H1 (cell line): ENCODE data around the gene NSUN7. TPM values are rescaled to one million over a fixed set of nuclear protein-coding genes. Genes with fewer than 3 reads are reported as not detected.

Experiments
- CTCF ChIA-PET: fragments of 300-600 bp; sonication (Branson Sonifier 250); formaldehyde crosslinking; loops from one replicate; lab custom pipeline; 2021; ENCODE audit not compliant: partially characterized antibody; lab: Charles Lee
- POLR2A ChIA-PET: fragments of 300-600 bp; sonication (Branson Sonifier 250); formaldehyde crosslinking; loops from one replicate; lab custom pipeline; 2021; ENCODE audit warnings: inconsistent platforms; ENCODE audit not compliant: partially characterized antibody; lab: Charles Lee
- DNase-seq, 2 experiments: peaks; one replicate each; pipeline versions ENCODE4 v3.0.0 to v3.0.0-alpha.2; 2010 to 2022; ENCODE audit warnings: low spot score in 2 of 2, low read depth in 1 of 2, mixed read lengths in 1 of 2
- FAIRE-seq: peaks from 2 replicates; lab custom pipeline; 2011; peaks lifted over from hg19 to GRCh38; lab: Jason Lieb, UNC
- H2AFZ ChIP-seq: 2 replicates; pipeline ENCODE4 v1.8.1; 2012; ENCODE audit warnings: low read length, inconsistent platforms
- H2AK5ac ChIP-seq: 2 replicates; pipeline ENCODE4 v1.6.1; 2013; ENCODE audit warnings: low read depth, low read length
- H2BK120ac ChIP-seq: replicated peaks from 2 replicates; pipeline ENCODE3; 2013; ENCODE audit warnings: low read depth, low read length, inconsistent platforms
- H2BK12ac ChIP-seq: 2 replicates; pipeline ENCODE4 v1.6.1; 2013; ENCODE audit warnings: low read depth, low read length
- H2BK15ac ChIP-seq: 2 replicates; pipeline ENCODE4 v1.6.1; 2013; ENCODE audit warnings: low read length
- H2BK20ac ChIP-seq: 2 replicates; pipeline ENCODE4 v1.6.1; 2013; ENCODE audit warnings: low read length
- H2BK5ac ChIP-seq: 2 replicates; pipeline ENCODE4 v1.6.1; 2013; ENCODE audit warnings: low read depth, low read length
- H3K14ac ChIP-seq: 2 replicates; pipeline ENCODE4 v1.6.1; 2013; ENCODE audit warnings: inconsistent platforms; ENCODE audit not compliant: insufficient read length
- H3K18ac ChIP-seq: 2 replicates; pipeline ENCODE4 v1.6.1; 2013; ENCODE audit warnings: low read length; ENCODE audit errors: extremely low read depth
- H3K23ac ChIP-seq: 2 replicates; pipeline ENCODE4 v1.6.1; 2013; ENCODE audit warnings: inconsistent platforms; ENCODE audit not compliant: insufficient read length
- H3K23me2 ChIP-seq: 2 replicates; pipeline ENCODE4 v1.6.1; 2013; ENCODE audit warnings: low read depth, low read length
- H3K27ac ChIP-seq: 2 replicates; pipeline ENCODE4 v1.6.1; 2011; ENCODE audit warnings: low read depth, low read length, inconsistent platforms
- H3K27me3 ChIP-seq, 4 experiments: replicated peaks in 1 of 4; 1 replicate in 1 of 4; 2 replicates in 3 of 4; pipeline versions ENCODE4 v1.6.1 to v1.8.1; 2011 to 2013; ENCODE audit warnings: low read length in 3 of 4, mild to moderate bottlenecking in 3 of 4, inconsistent platforms in 2 of 4, mixed read lengths in 2 of 4, moderate library complexity in 1 of 4; ENCODE audit not compliant: control insufficient read depth in 3 of 4, insufficient read depth in 3 of 4; ENCODE audit errors: extremely low read depth in 1 of 4
- H3K36me3 ChIP-seq, 4 experiments: 2 replicates each; pipeline versions ENCODE4 v1.6.1 to v1.8.1; 2011 to 2013; ENCODE audit warnings: mild to moderate bottlenecking in 4 of 4, low read length in 3 of 4, moderate library complexity in 2 of 4, control low read depth in 1 of 4, inconsistent platforms in 1 of 4; ENCODE audit not compliant: insufficient read depth in 4 of 4, control insufficient read depth in 2 of 4
- H3K4ac ChIP-seq: replicated peaks from 2 replicates; pipeline ENCODE3; 2013; ENCODE audit warnings: low read length, low read depth, mixed read lengths, inconsistent platforms; ENCODE audit not compliant: insufficient read length
- H3K4me1 ChIP-seq, 4 experiments: replicated peaks in 1 of 4; 1 replicate in 1 of 4; 2 replicates in 3 of 4; pipeline versions ENCODE4 v1.6.1 to v1.8.1; 2011 to 2013; ENCODE audit warnings: low read length in 3 of 4, inconsistent platforms in 2 of 4, mixed read lengths in 1 of 4; ENCODE audit not compliant: insufficient read depth in 4 of 4, control insufficient read depth in 3 of 4
- H3K4me2 ChIP-seq, 2 experiments: 2 replicates each; pipeline versions ENCODE4 v1.6.1 to v1.8.1; 2011 to 2013; ENCODE audit warnings: low read depth in 2 of 2, low read length in 2 of 2, control low read depth in 1 of 2, inconsistent platforms in 1 of 2, mild to moderate bottlenecking in 1 of 2; ENCODE audit not compliant: insufficient read depth in 1 of 2
- H3K4me3 ChIP-seq, 4 experiments: fragments of 200-600, 300-600 bp in 1 of 4; sonication (generic), shearing (Covaris generic), sonication (Bioruptor Twin) in 1 of 4; 2 replicates each; pipeline versions ENCODE4 v1.5.1 to v1.8.1; 2011 to 2016; ENCODE audit warnings: low read length in 4 of 4, low read depth in 3 of 4, control low read depth in 2 of 4, inconsistent platforms in 2 of 4, mild to moderate bottlenecking in 2 of 4, mixed read lengths in 1 of 4, moderate library complexity in 1 of 4; ENCODE audit not compliant: insufficient read depth in 2 of 4; ENCODE audit errors: extremely low read depth in 1 of 4
- H3K56ac ChIP-seq: replicated peaks from 2 replicates; pipeline ENCODE3; 2013; ENCODE audit warnings: low read depth, mild to moderate bottlenecking, mixed read lengths, low read length, inconsistent platforms; ENCODE audit not compliant: insufficient read length
- H3K79me1 ChIP-seq: 2 replicates; pipeline ENCODE4 v1.6.1; 2013; ENCODE audit warnings: low read depth, low read length, control low read depth
- H3K79me2 ChIP-seq, 2 experiments: 2 replicates each; pipeline versions ENCODE4 v1.6.1 to v1.8.1; 2012 to 2013; ENCODE audit warnings: low read length in 2 of 2, mild to moderate bottlenecking in 2 of 2, inconsistent platforms in 1 of 2; ENCODE audit not compliant: insufficient read depth in 2 of 2, control insufficient read depth in 1 of 2
- H3K9ac ChIP-seq, 4 experiments: replicated peaks in 1 of 4; 1 replicate in 1 of 4; 2 replicates in 3 of 4; pipeline versions ENCODE4 v1.6.1 to v1.8.1; 2011 to 2013; ENCODE audit warnings: low read depth in 3 of 4, low read length in 3 of 4, control low read depth in 2 of 4, mild to moderate bottlenecking in 2 of 4, moderate library complexity in 2 of 4, inconsistent platforms in 1 of 4; ENCODE audit errors: extremely low read depth in 1 of 4
- H3K9me3 ChIP-seq, 2 experiments: 2 replicates each; pipeline versions ENCODE4 v1.6.1 to v1.8.1; 2012 to 2013; ENCODE audit warnings: mild to moderate bottlenecking in 2 of 2, moderate library complexity in 2 of 2, control low read depth in 1 of 2, inconsistent platforms in 1 of 2, low read depth in 1 of 2, low read length in 1 of 2, mixed read lengths in 1 of 2; ENCODE audit not compliant: insufficient read depth in 2 of 2
- H4K20me1 ChIP-seq, 2 experiments: replicated peaks in 1 of 2; 2 replicates each; pipeline versions ENCODE3 to v1.8.1; 2011 to 2013; ENCODE audit warnings: inconsistent platforms in 2 of 2, low read length in 2 of 2, mild to moderate bottlenecking in 1 of 2; ENCODE audit not compliant: insufficient read depth in 2 of 2, control insufficient read depth in 1 of 2
- H4K5ac ChIP-seq: 2 replicates; pipeline ENCODE4 v1.6.1; 2013; ENCODE audit warnings: low read length, low read depth, mixed read lengths, inconsistent platforms; ENCODE audit not compliant: insufficient read length
- H4K8ac ChIP-seq: 2 replicates; pipeline ENCODE4 v1.8.0; 2013; ENCODE audit warnings: mild to moderate bottlenecking, moderate library complexity, low read length, inconsistent platforms; ENCODE audit not compliant: insufficient read depth; ENCODE audit errors: extremely low read depth
- H4K91ac ChIP-seq: replicated peaks from 2 replicates; pipeline ENCODE3; 2013; ENCODE audit warnings: low read length, mixed read lengths, inconsistent platforms; ENCODE audit not compliant: insufficient read length
- ATF2 ChIP-seq: IDR thresholded peaks from 2 replicates; pipeline ENCODE4 v1.6.1; 2012; ENCODE audit warnings: low read length, inconsistent platforms
- CBX5 ChIP-seq: fragments of 300-800, 300-1000 bp; sonication (generic); IDR thresholded peaks from 2 replicates; pipeline ENCODE4 v1.7.1; 2016; ENCODE audit warnings: antibody characterized with exemption, low read length, low read depth
- CHD2 ChIP-seq: IDR thresholded peaks from 2 replicates; pipeline ENCODE4 v1.6.1; 2012; ENCODE audit warnings: low read length, improper control_type of control experiment
- E2F6 ChIP-seq: IDR thresholded peaks from 2 replicates; pipeline ENCODE4 v1.6.1; 2012; ENCODE audit warnings: inconsistent platforms
- EGR1 ChIP-seq: IDR thresholded peaks from 2 replicates; pipeline ENCODE4 v1.6.1; 2011; ENCODE audit warnings: low read depth, low read length, borderline replicate concordance
- HDAC2 ChIP-seq, 2 experiments: fragments of 300-600 bp in 1 of 2; sonication (generic) in 1 of 2; IDR thresholded peaks; 2 replicates each; pipeline ENCODE4 v1.6.1; 2011 to 2012; ENCODE audit warnings: low read depth in 2 of 2, low read length in 2 of 2, mild to moderate bottlenecking in 2 of 2, moderate library complexity in 2 of 2, borderline replicate concordance in 1 of 2, inconsistent platforms in 1 of 2
- PHF8 ChIP-seq: fragments of 200-600 bp; sonication (generic); conservative IDR thresholded peaks from 2 replicates; pipeline ENCODE4 v1.7.1; 2012; ENCODE audit warnings: low read depth, mild to moderate bottlenecking, inconsistent platforms, low read length, moderate library complexity
- SAP30 ChIP-seq: fragments of 300-600 bp; sonication (generic); IDR thresholded peaks from 2 replicates; pipeline ENCODE4 v1.7.1; 2012; ENCODE audit warnings: low read length, moderate library complexity, mild to moderate bottlenecking, inconsistent platforms; ENCODE audit not compliant: insufficient read depth, insufficient replicate concordance
- SP4 ChIP-seq: IDR thresholded peaks from 2 replicates; pipeline ENCODE4 v1.6.1; 2012; ENCODE audit warnings: low read length, inconsistent platforms
- YY1 ChIP-seq: IDR thresholded peaks from 2 replicates; pipeline ENCODE4 v1.6.1; 2011; ENCODE audit warnings: low read depth, mild to moderate bottlenecking, low read length
- WGBS, 2 experiments: shearing (Covaris generic) in 1 of 2; methylation state at CpG; one replicate each; pipeline versions ENCODE4 v1.1.6 to v1.1.7; 2013 to 2015; ENCODE audit warnings: low lambda C conversion rate in 2 of 2, mixed read lengths in 2 of 2, inconsistent platforms in 1 of 2, low coverage in 1 of 2, missing lambda C conversion rate in 1 of 2; ENCODE audit not compliant: insufficient replicate concordance in 2 of 2, insufficient coverage in 1 of 2, insufficient read length in 1 of 2; ENCODE audit errors: extremely low coverage in 1 of 2, missing lambda C conversion rate in 1 of 2; 5-methylcytosine and 5-hydroxymethylcytosine counted together
- polyA plus RNA-seq, 7 experiments: library from polyadenylated mRNA; depleted of rRNA in 3 of 7; stranded (reverse) in 5 of 7; unstranded in 2 of 7; fragments of >200 nt in 5 of 7; fragments of 200-250 nt in 2 of 7; gene quantifications; 1 replicate in 5 of 7; 2 replicates in 1 of 7; 4 replicates in 1 of 7; pipeline versions ENCODE4 v1.2.1 to v1.2.3, GENCODE V29; 2011 to 2013; ENCODE audit warnings: missing spikeins in 2 of 7, mixed read lengths in 2 of 7
- total RNA-seq: library from RNA; stranded (reverse); fragmentation: NEBNext Ultra II Directional; extraction: Animal tissue kit (Norgen Biotek cat#: 25700); gene quantifications from 2 replicates; pipeline ENCODE4 v1.2.1, GENCODE V29; 2021

Gene NSUN7
- total and polyA plus RNA-seq, 2 of the 8 experiments (the other 6 are each of a cell fraction or from before 2014, with no cell fraction given), result 8.8 to 24.4 TPM

- Histone ChIP-seq H3K27me3 (no peaks in the 10 kb centered on the region), H4K91ac (no peak overlapping the region), H3K79me1 (no peaks in the 10 kb centered on the region), H2AFZ (no peak overlapping the region), H2BK12ac (no peak overlapping the region), H3K4me3 (no peak overlapping the region), H3K4me2 (no peak overlapping the region), H3K9ac (no peak overlapping the region), H3K23me2 (no peaks in the 10 kb centered on the region), H3K27ac (no peak overlapping the region), H2BK120ac (no peak overlapping the region), H3K56ac (no peak overlapping the region), H3K23ac (no peak overlapping the region), H4K8ac (no peak overlapping the region), H3K4ac (no peak overlapping the region), H2BK20ac (no peak overlapping the region), H3K14ac (no peak overlapping the region), H3K18ac (no peak overlapping the region), H4K5ac (no peak overlapping the region), H4K20me1 (no peaks in the 10 kb centered on the region), H3K79me2 (no peaks in the 10 kb centered on the region), H2BK5ac (no peak overlapping the region), H2AK5ac (no peak overlapping the region), H3K36me3 (peaks cover 0 to 4% (median 0%) of the 10 kb centered on the region in 4 experiments; a peak in 1 of 8 replicates), H3K4me1 (no peaks in the 10 kb centered on the region), H3K9me3 (no peaks in the 10 kb centered on the region), H2BK15ac (no peak overlapping the region)
- TF ChIP-seq SP4 (no peak), YY1 (no peak), EGR1 (no peak), HDAC2 (IDR thresholded peaks at IDR 0.05; ENCODE audit: borderline replicate concordance in 1 of 2, low read depth in 2 of 2, low read length in 2 of 2) (no peak), ATF2 (no peak), E2F6 (no peak), CHD2 (no peak), CBX5 (no peak), SAP30 (no peak), PHF8 (no peak)
- DNase-seq (no peak), FAIRE-seq (no peak)
- WGBS, 2 experiments, result 85% methylated on average over 3 of the region's 3 CpGs; no CpG with 5 or more reads in 1 of the 2 experiments
- ChIA-PET POLR2A (interaction anchor here (1.2 to 1.8 kb wide), 2 partner anchors 15 to 50 kb away, joined by 3 to 5 read pairs; partner anchors contain the start of gene NSUN7), CTCF (interaction anchor here (1.2 kb wide), 1 partner anchor 12 kb away, joined by 3 read pairs; no protein-coding TSS in a partner anchor)
Measured at GRCh38 chr4:40800064-40800463, 50.3 kb downstream of the NSUN7 start.
